Stomach (tissue), 9 donors: ENCODE data around the gene YPEL3. TPM values are rescaled to one million over a fixed set of nuclear protein-coding genes. Genes with fewer than 3 reads are reported as not detected.

ENCODE experiments used
- DNase-seq, 2 donors: peaks; one replicate each; pipeline versions ENCODE4 v3.0.0 to v3.0.0-alpha.2; 2013 to 2019
- H3K27ac ChIP-seq, 5 donors: fragments of 200-600 bp in 4 of 5; sonication (generic) in 4 of 5; one replicate each; pipeline ENCODE4 v1.5.1; 2013 to 2019; ENCODE audit warnings: mild to moderate bottlenecking in 1 of 5, moderate library complexity in 1 of 5
- H3K27me3 ChIP-seq, 3 donors: fragments of 200-600 bp; sonication (generic); one replicate each; pipeline ENCODE4 v1.5.1; 2017 to 2019; ENCODE audit warnings: mixed run types in 1 of 3
- H3K36me3 ChIP-seq, 4 donors: fragments of 200-600 bp; sonication (generic); 1 replicate in 3 of 4; 2 replicates in 1 of 4; pipeline ENCODE4 v1.5.1; 2016 to 2019
- H3K4me1 ChIP-seq, 4 donors: fragments of 200-600 bp; sonication (generic); one replicate each; pipeline ENCODE4 v1.5.1; 2016 to 2019
- H3K4me3 ChIP-seq, 4 donors: fragments of 200-600 bp; sonication (generic) in 3 of 4; one replicate each; pipeline ENCODE4 v1.5.1; 2016 to 2019; ENCODE audit warnings: mild to moderate bottlenecking in 1 of 4
- H3K9me3 ChIP-seq, 4 donors: fragments of 200-600 bp; sonication (generic); one replicate each; pipeline ENCODE4 v1.5.1; 2016 to 2019
- CTCF ChIP-seq, 7 experiments: fragments of 450-650 bp in 4 of 7; fragments of 200-600 bp in 3 of 7; sonication (generic) in 3 of 7; IDR thresholded peaks; one replicate each; pipeline ENCODE4 v1.5.1; 2016 to 2019; ENCODE audit warnings: antibody characterized with exemption in 7 of 7, control low read depth in 2 of 7, mild to moderate bottlenecking in 1 of 7
- EP300 ChIP-seq: sonication (generic); formaldehyde crosslinking; IDR thresholded peaks from one replicate; pipeline ENCODE4 v1.6.1; 2017; ENCODE audit warnings: antibody characterized with exemption
- POLR2A ChIP-seq, 4 donors: fragments of 450-650 bp; IDR thresholded peaks; one replicate each; pipeline ENCODE4 v1.6.1; 2016; ENCODE audit warnings: antibody characterized with exemption in 4 of 4, control low read depth in 2 of 4, mild to moderate bottlenecking in 1 of 4, moderate library complexity in 1 of 4
- POLR2AphosphoS5 ChIP-seq, 3 donors: sonication (generic); formaldehyde crosslinking; IDR thresholded peaks; one replicate each; pipeline ENCODE4 v1.6.1; 2016; ENCODE audit warnings: antibody characterized with exemption in 3 of 3
- WGBS, 5 donors: extraction: QIAGEN DNeasy Blood & Tissue Kit in 3 of 5; methylation state at CpG; one replicate each; pipeline versions ENCODE4 v1.1.5 to v1.1.7; 2013 to 2018; 5-methylcytosine and 5-hydroxymethylcytosine counted together
- intact Hi-C: fragments of 100-400 bp; cut with DNase I; formaldehyde crosslinking; loops from one replicate; pipeline ENCODE4 v1.15.1; 2023; ENCODE audit warnings: low total_unique reads
- polyA plus RNA-seq, 3 donors: library from polyadenylated mRNA; stranded (reverse); fragments of 200-250 nt; gene quantifications; one replicate each; pipeline ENCODE4 v1.2.3, GENCODE V29; 2013
- total RNA-seq, 5 donors: library from RNA; depleted of rRNA; stranded (reverse); fragments of >200 nt; gene quantifications; one replicate each; pipeline versions ENCODE4 v1.1.0 to v1.2.3, GENCODE V29; 2014 to 2016
- donor health status: healthy with polysubstance abuse.
- donor health status: Bipolar disorder and iron deficiency.
- donor health status: healthy.

Gene YPEL3
- total and polyA plus RNA-seq, 8 donors: 13.9 to 162 (median 78.4) TPM

DNA sequence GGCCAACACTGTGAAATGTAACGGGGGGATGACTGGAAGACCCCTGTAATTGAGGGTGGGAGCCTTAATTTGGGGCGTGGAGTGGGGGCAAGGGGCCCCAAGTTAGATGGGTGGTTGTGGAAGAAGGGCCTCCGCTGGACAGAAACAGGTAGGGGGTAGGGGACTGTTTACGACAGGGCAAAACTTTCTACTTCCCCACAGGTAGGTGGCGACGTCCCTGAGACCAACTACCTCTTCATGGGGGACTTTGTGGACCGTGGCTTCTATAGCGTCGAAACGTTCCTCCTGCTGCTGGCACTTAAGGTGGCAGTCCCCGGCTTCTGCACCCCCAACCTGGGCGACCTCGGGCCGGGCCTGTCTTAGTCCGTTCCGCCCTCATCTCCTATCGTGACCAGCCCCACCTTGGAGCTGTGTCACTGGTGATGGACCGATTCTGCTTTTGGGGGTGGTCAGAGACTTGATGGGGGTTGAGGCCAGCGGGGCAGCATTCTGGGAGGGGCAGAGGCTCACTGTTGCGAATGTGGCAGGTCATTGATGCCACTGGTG lies 13.4 kb downstream of the YPEL3 start:
- Histone ChIP-seq H3K36me3 (peaks cover 61 to 94% (median 87%) of the 10 kb centered on the region in 4 donors), H3K27me3 (no peaks in the 10 kb centered on the region), H3K4me1 (peaks cover 8 to 48% (median 27%) of the 10 kb centered on the region in 4 donors), H3K4me3 (no peak overlapping the region), H3K27ac (no peak overlapping the region), H3K9me3 (no peaks in the 10 kb centered on the region)
- TF ChIP-seq POLR2AphosphoS5 (IDR thresholded peaks at IDR 0.05) (no peak), POLR2A (IDR thresholded peaks at IDR 0.05) (no peak), CTCF (IDR thresholded peaks at IDR 0.05) (no peak), EP300 (no peak)
- DNase-seq: no peak
- 85 to 90% (median 90%) methylated on average over 12 to 20 of the region's 20 CpGs for WGBS, 5 donors
- intact Hi-C loops: no loop called here

DNA sequence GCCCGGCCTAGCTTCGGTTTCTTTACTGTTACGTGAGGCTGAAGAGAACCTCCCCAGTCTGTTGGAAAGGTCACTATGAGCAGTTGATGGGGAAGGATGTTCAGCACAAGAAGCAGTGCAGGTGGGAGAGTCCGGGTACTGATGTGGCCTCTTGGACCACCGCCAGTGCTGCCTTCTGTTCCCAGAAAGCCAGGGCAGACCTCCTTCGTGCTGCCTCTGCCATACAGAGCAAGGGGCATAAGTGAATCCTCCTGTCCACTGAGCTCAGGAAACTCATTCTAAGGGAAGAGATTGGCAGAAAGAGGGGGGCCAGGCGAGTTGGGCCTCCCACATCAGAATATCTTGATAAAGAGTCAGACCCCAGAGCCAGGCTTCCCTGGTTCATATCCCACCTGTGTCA lies 16.5 kb downstream of the YPEL3 start:
- Histone ChIP-seq H3K27ac (no peak overlapping the region), H3K4me3 (no peak overlapping the region), H3K27me3 (no peaks in the 10 kb centered on the region), H3K4me1 (peaks cover 24 to 62% (median 52%) of the 10 kb centered on the region in 4 donors), H3K9me3 (no peaks in the 10 kb centered on the region), H3K36me3 (peaks cover 59 to 72% (median 70%) of the 10 kb centered on the region in 4 donors)
- TF ChIP-seq POLR2A (IDR thresholded peaks at IDR 0.05) (no peak), CTCF (IDR thresholded peaks at IDR 0.05) (no peak), POLR2AphosphoS5 (IDR thresholded peaks at IDR 0.05) (no peak), EP300 (no peak)
- intact Hi-C loops: no loop called here
- WGBS, 5 donors: 76 to 91% (median 89%) methylated on average over 7 of the region's 7 CpGs
- no peak for DNase-seq

- intact Hi-C loops: no loop called here
- WGBS, 5 donors: 84 to 85% (median 84%) methylated on average over 7 of the region's 7 CpGs
- H3K36me3 ChIP-seq: peaks cover 51 to 65% (median 62%) of the 10 kb centered on the region in 4 donors
- no peak for TF ChIP-seq CTCF (IDR thresholded peaks at IDR 0.05)
- H3K4me3 ChIP-seq: peak overlapping the region in 1 of 4 donors; percentile 3
- peaks cover 24 to 60% (median 52%) of the 10 kb centered on the region in 4 donors for H3K4me1 ChIP-seq
- DNase-seq: no peak
- H3K9me3 ChIP-seq: no peaks in the 10 kb centered on the region
- no peak overlapping the region for H3K27ac ChIP-seq
- H3K27me3 ChIP-seq: no peaks in the 10 kb centered on the region
Measured at GRCh38 chr16:30078744-30079143, 17.3 kb downstream of the YPEL3 start.

GRCh38 chr16:30077656-30078055 lies 18.4 kb downstream of the YPEL3 start:
- peak overlapping the region in 2 of 4 donors; percentile 90 to 98 for H3K4me3 ChIP-seq
- peaks cover 44 to 64% (median 62%) of the 10 kb centered on the region in 4 donors for H3K36me3 ChIP-seq
- peak overlapping the region in 1 of 5 donors; percentile 20 for H3K27ac ChIP-seq
- intact Hi-C loops: no loop called here
- H3K4me1 ChIP-seq: peaks cover 24 to 60% (median 52%) of the 10 kb centered on the region in 4 donors
- TF ChIP-seq POLR2A (IDR thresholded peaks at IDR 0.05) (no peak), EP300 (no peak), CTCF (IDR thresholded peaks at IDR 0.05) (no peak), POLR2AphosphoS5 (IDR thresholded peaks at IDR 0.05) (no peak)
- no peaks in the 10 kb centered on the region for H3K27me3 ChIP-seq
- H3K9me3 ChIP-seq: no peaks in the 10 kb centered on the region
- no peak for DNase-seq
- 60 to 76% (median 65%) methylated on average over 6 of the region's 6 CpGs for WGBS, 5 donors
